ENCODE results near the gene MOV10L1.
"Not testable (repeated sequence)": the region's sequence is repeated elsewhere in the genome, so short reads cannot be mapped to it uniquely, and the experiment has no call there.

MOV10L1 gene

GRCh38 chr22:50203288-50203687, 113.5 kb downstream of the MOV10L1 start:
- no peak for DNase-seq (ENCODE audit: low read depth in 2 of 2)

- no peak for DNase-seq (ENCODE audit: low read depth in 2 of 2)
Measured at GRCh38 chr22:50204571-50204970, 114.8 kb downstream of the MOV10L1 start.

GRCh38 chr22:50204998-50205397, 115.2 kb downstream of the MOV10L1 start:
- DNase-seq (ENCODE audit: low read depth in 2 of 2) = not testable (repeated sequence)

- no peak for DNase-seq (ENCODE audit: low read depth in 2 of 2)
Measured at GRCh38 chr22:50205781-50206569, 116.2 kb downstream of the MOV10L1 start.

- no peak for DNase-seq (ENCODE audit: low read depth in 2 of 2)
Measured at GRCh38 chr22:50206599-50206998, 116.8 kb downstream of the MOV10L1 start.

GRCh38 chr22:50207383-50208140, 117.8 kb downstream of the MOV10L1 start:
- DNase-seq (ENCODE audit: low read depth in 2 of 2) = no peak

- no peak for DNase-seq (ENCODE audit: low read depth in 2 of 2)
Measured at GRCh38 chr22:50208430-50208938, 118.7 kb downstream of the MOV10L1 start.

GRCh38 chr22:50208939-50209892, 119.4 kb downstream of the MOV10L1 start:
- DNase-seq (ENCODE audit: low read depth in 2 of 2) = no peak

GRCh38 chr22:50209893-50210292, 120.1 kb downstream of the MOV10L1 start:
- DNase-seq (ENCODE audit: low read depth in 2 of 2) = peak; percentile 58 to 66

GRCh38 chr22:50210378-50211139, 120.8 kb downstream of the MOV10L1 start:
- DNase-seq (ENCODE audit: low read depth in 2 of 2) = no peak

- DNase-seq (ENCODE audit: low read depth in 2 of 2) = no peak
Measured at GRCh38 chr22:50211147-50211546, 121.3 kb downstream of the MOV10L1 start.

Measured in stimulated activated CD4-positive, alpha-beta T cell treated with anti-CD3 and anti-CD28 coated beads, Interleukin-1b, Interleukin-23, amount 100 ng/mL, for 4 hours (primary cell).